ENCODE measurements around the gene PCDHGA2.
"Not testable (repeated sequence)": the region's sequence is repeated elsewhere in the genome, so short reads cannot be mapped to it uniquely, and the experiment has no call there.

Gene PCDHGA2

GRCh38 chr5:141383345-141383744 lies 44.8 kb downstream of the PCDHGA2 start:
- DNase-seq = no peak

GRCh38 chr5:141384471-141385267 lies 46.1 kb downstream of the PCDHGA2 start:
- DNase-seq = no peak

GRCh38 chr5:141387557-141388311 lies 49.2 kb downstream of the PCDHGA2 start, which contains the start of gene PCDHGB4:
TSS of gene PCDHGB4 (plus strand) at chr5:141387698. CDS start at chr5:141387885, 187 bp downstream.
- DNase-seq = not testable (repeated sequence)

GRCh38 chr5:141388661-141389060 lies 50.1 kb downstream of the PCDHGA2 start:
- no peak for DNase-seq

GRCh38 chr5:141389153-141390042 lies 50.8 kb downstream of the PCDHGA2 start:
- DNase-seq = no peak

GRCh38 chr5:141392429-141393198 lies 54.1 kb downstream of the PCDHGA2 start, which contains the start of gene PCDHGA8:
TSS of gene PCDHGA8 (plus strand) at chr5:141392633. CDS start at chr5:141392814, 181 bp downstream.
- DNase-seq = no peak

All from NCI-H446 treated with DMSO at 0.1 percent for 48 hours (cell line).